ENCODE results near the gene SLC47A2.

GRCh38 chr17:19729900-19730299 is 13.5 kb upstream of the SLC47A2 start:
- TF ChIP-seq CTCF (IDR thresholded peaks at IDR 0.05; ENCODE audit: low read depth, low read length): no peak
- TF ChIP-seq EZH2phosphoT487 (IDR thresholded peaks at IDR 0.05; ENCODE audit: low read depth): no peak
